HepG2 (cell line): Measurements from ENCODE around the gene BBOF1. TPM values are rescaled to one million over a fixed set of nuclear protein-coding genes. Genes with fewer than 3 reads are reported as not detected.

ENCODE experiments used
- ATAD3A ChIP-seq: sonication (generic); formaldehyde crosslinking; IDR thresholded peaks from 2 replicates; pipeline ENCODE4 v1.4.0; 2020; ENCODE audit warnings: missing genetic modification reagents
- ATF1 ChIP-seq: IDR thresholded peaks from 2 replicates; pipeline ENCODE4 v1.6.1; 2016; ENCODE audit warnings: mild to moderate bottlenecking, control low read depth
- CHD4 ChIP-seq: fragments of 200-600 bp; sonication (generic); IDR thresholded peaks from 2 replicates; pipeline ENCODE4 v1.7.0; 2017; ENCODE audit warnings: mild to moderate bottlenecking, low read length, borderline replicate concordance
- CREB1 ChIP-seq, 2 experiments: fragments of 450-650 bp in 1 of 2; IDR thresholded peaks; 2 replicates each; pipeline ENCODE4 v1.6.1; 2016 to 2017; ENCODE audit warnings: control low read depth in 1 of 2, mild to moderate bottlenecking in 1 of 2, missing compliant biosample characterization in 1 of 2, missing genetic modification characterization in 1 of 2
- GABPB1 ChIP-seq: IDR thresholded peaks from 2 replicates; pipeline ENCODE4 v1.6.1; 2016; ENCODE audit warnings: mild to moderate bottlenecking, missing genetic modification reagents, moderate library complexity, missing compliant biosample characterization
- GATAD2A ChIP-seq: IDR thresholded peaks from 2 replicates; pipeline ENCODE4 v1.6.1; 2016
- HCFC1 ChIP-seq: fragments of 150-350 bp; IDR thresholded peaks from 2 replicates; pipeline ENCODE4 v1.6.1; 2014; ENCODE audit warnings: low read depth, low read length
- HNRNPUL1 ChIP-seq: fragments of 200-400 bp; formaldehyde crosslinking; IDR thresholded peaks from 2 replicates; pipeline ENCODE4 v1.6.1; 2017; ENCODE audit warnings: low read depth, mild to moderate bottlenecking, low read length, moderate library complexity
- HOMEZ ChIP-seq: IDR thresholded peaks from 2 replicates; pipeline ENCODE4 v1.6.1; 2016; ENCODE audit warnings: low read depth
- MAF1 ChIP-seq: sonication (generic); formaldehyde crosslinking; IDR thresholded peaks from 2 replicates; pipeline ENCODE4 v1.5.0; 2020; ENCODE audit warnings: missing genetic modification reagents, borderline replicate concordance
- MYNN ChIP-seq: sonication (generic); formaldehyde crosslinking; IDR thresholded peaks from 2 replicates; pipeline ENCODE4 v1.4.0; 2020; ENCODE audit warnings: mild to moderate bottlenecking, low read depth, missing genetic modification reagents
- PBX3 ChIP-seq: sonication (generic); formaldehyde crosslinking; IDR thresholded peaks from 2 replicates; pipeline ENCODE4 v1.8.1; 2023; ENCODE audit warnings: missing genetic modification reagents, inconsistent platforms, borderline replicate concordance
- PRMT3 ChIP-seq: sonication (generic); formaldehyde crosslinking; IDR thresholded peaks from 2 replicates; pipeline ENCODE4 v1.8.1; 2022; ENCODE audit warnings: low read depth, mild to moderate bottlenecking, moderate library complexity, missing genetic modification reagents, borderline replicate concordance
- PTBP1 ChIP-seq: fragments of 200-400 bp; formaldehyde crosslinking; IDR thresholded peaks from 2 replicates; pipeline ENCODE4 v1.6.1; 2018; ENCODE audit warnings: low read length, low read depth; ENCODE audit not compliant: poor library complexity, severe bottlenecking
- RAD21 ChIP-seq: fragments of 450-650 bp; formaldehyde crosslinking; IDR thresholded peaks from 2 replicates; pipeline ENCODE4 v1.5.0; 2020; ENCODE audit warnings: mild to moderate bottlenecking
- REL ChIP-seq: sonication (generic); formaldehyde crosslinking; conservative IDR thresholded peaks from 2 replicates; pipeline ENCODE4 v1.8.0; 2022; ENCODE audit warnings: mild to moderate bottlenecking, missing genetic modification reagents, moderate library complexity
- SIX4 ChIP-seq: sonication (generic); formaldehyde crosslinking; IDR thresholded peaks from 2 replicates; pipeline ENCODE4 v1.4.0; 2020; ENCODE audit warnings: missing genetic modification reagents
- TBX2 ChIP-seq: sonication (generic); formaldehyde crosslinking; IDR thresholded peaks from 2 replicates; pipeline ENCODE4 v1.5.0; 2020; ENCODE audit warnings: missing genetic modification reagents, mild to moderate bottlenecking, borderline replicate concordance
- TFE3 ChIP-seq: IDR thresholded peaks from 2 replicates; pipeline ENCODE4 v1.6.1; 2016
- TGIF2 ChIP-seq: IDR thresholded peaks from 2 replicates; pipeline ENCODE4 v1.6.1; 2016; ENCODE audit warnings: control low read depth, missing compliant biosample characterization
- ZBTB43 ChIP-seq: sonication (generic); formaldehyde crosslinking; conservative IDR thresholded peaks from 2 replicates; pipeline ENCODE4 v1.4.0; 2020; ENCODE audit warnings: missing genetic modification reagents
- ZNF430 ChIP-seq: sonication (generic); formaldehyde crosslinking; IDR thresholded peaks from 2 replicates; pipeline ENCODE4 v1.9.0; 2021; ENCODE audit warnings: mild to moderate bottlenecking, missing genetic modification reagents
- ZNF468 ChIP-seq: sonication (generic); formaldehyde crosslinking; IDR thresholded peaks from 2 replicates; pipeline ENCODE4 v1.8.0; 2022; ENCODE audit warnings: mild to moderate bottlenecking, moderate library complexity, missing genetic modification reagents
- ZSCAN12 ChIP-seq: sonication (generic); formaldehyde crosslinking; IDR thresholded peaks from 2 replicates; pipeline ENCODE4 v1.9.0; 2021; ENCODE audit warnings: mild to moderate bottlenecking, missing genetic modification reagents
- ZSCAN20 ChIP-seq: sonication (generic); formaldehyde crosslinking; IDR thresholded peaks from 2 replicates; pipeline ENCODE4 v1.4.0; 2020; ENCODE audit warnings: missing genetic modification reagents, mild to moderate bottlenecking, borderline replicate concordance
- polyA plus RNA-seq, 8 experiments: library from polyadenylated mRNA; depleted of rRNA in 3 of 8; stranded (reverse) in 7 of 8; unstranded in 1 of 8; fragments of >200 nt; fragmentation: Illumina TruSeq in 4 of 8; extraction: Trizol in 4 of 8; gene quantifications; 2 replicates each; pipeline versions ENCODE4 v1.2.1 to v1.2.3, GENCODE V29; 2011 to 2016; ENCODE audit warnings: low read depth in 4 of 8, missing spikeins in 1 of 8, mixed read lengths in 1 of 8; ENCODE audit not compliant: insufficient read depth in 1 of 8
- total RNA-seq, 5 experiments: library from RNA; depleted of rRNA; stranded (reverse); fragments of >200 nt; fragmentation: Illumina TruSeq; extraction: Trizol; gene quantifications; 2 replicates each; pipeline ENCODE4 v1.2.3, GENCODE V29; 2016; ENCODE audit warnings: low read depth in 1 of 5

BBOF1 gene
- total and polyA plus RNA-seq, 2 of the 13 experiments (the other 11 are each of a cell fraction or from before 2014, with no cell fraction given), result 1.6 to 2.3 TPM

- TF ChIP-seq TFE3 (CRISPR knock-in tag) (peak; percentile 16; the same call in 1 of the 2 replicates), SIX4 (peak; percentile 95), RAD21 (CRISPR knock-in tag) (no peak), PBX3 (CRISPR knock-in tag) (no peak), CREB1 (IDR thresholded peaks at IDR 0.05) (no peak), CREB1 (CRISPR knock-in tag; IDR thresholded peaks at IDR 0.05) (peak; percentile 59), REL (CRISPR knock-in tag) (0 out of 2 replicates have a peak, but pooled peaks have one; percentile 61), HCFC1 (no peak), ZNF430 (no peak), HOMEZ (CRISPR knock-in tag) (no peak), ATAD3A (CRISPR knock-in tag) (no peak), ZBTB43 (CRISPR knock-in tag) (no peak), TBX2 (CRISPR knock-in tag) (0 out of 2 replicates have a peak, but pooled peaks have one; percentile 31), ZSCAN20 (CRISPR knock-in tag) (no peak), PRMT3 (CRISPR knock-in tag) (no peak), HNRNPUL1 (peak; percentile 69; the same call in 1 of the 2 replicates), GATAD2A (peak; percentile 48; the same call in 1 of the 2 replicates), MYNN (CRISPR knock-in tag) (no peak), GABPB1 (no peak), CHD4 (peak; percentile 9; the same call in 1 of the 2 replicates), PTBP1 (no peak), ZSCAN12 (0 out of 2 replicates have a peak, but pooled peaks have one; percentile 57), TGIF2 (CRISPR knock-in tag) (no peak), MAF1 (CRISPR knock-in tag) (no peak), ZNF468 (no peak), ATF1 (CRISPR knock-in tag) (peak; percentile 48; the same call in 1 of the 2 replicates)
Observed at GRCh38 chr14:73997108-73997943, 21.8 kb upstream of the BBOF1 start (continued).
